Lower leg skin (tissue), 3 donors: ENCODE measurements around the gene GPR17.

Experiments used
- POLR2A ChIP-seq, 2 donors: fragments of 450-650 bp; IDR thresholded peaks; one replicate each; pipeline ENCODE4 v1.6.1; 2016 to 2017; ENCODE audit warnings: antibody characterized with exemption in 2 of 2, mild to moderate bottlenecking in 1 of 2, moderate library complexity in 1 of 2
- TF ChIP-seq, protein P1 (sequence below), 3 donors: fragments of 450-650 bp; IDR thresholded peaks; one replicate each; pipeline ENCODE4 v1.5.1; 2016; ENCODE audit warnings: antibody characterized with exemption in 3 of 3, mild to moderate bottlenecking in 3 of 3, moderate library complexity in 2 of 3

DNA sequence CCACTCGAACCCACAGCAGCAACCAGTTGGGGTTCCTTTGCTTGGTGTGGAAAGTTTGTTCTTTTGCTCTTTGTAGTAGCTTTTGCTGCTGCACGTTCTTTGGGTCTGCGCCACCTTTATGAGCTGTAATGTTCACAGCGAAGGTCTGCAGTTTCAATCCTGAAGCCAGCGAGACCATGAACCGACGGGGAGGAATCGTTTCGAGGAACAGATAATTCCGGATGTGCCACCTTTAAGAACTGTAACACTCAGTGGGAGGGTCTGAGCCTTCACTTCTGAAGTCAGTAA lies 14.3 kb downstream of the GPR17 start:
- TF ChIP-seq POLR2A (IDR thresholded peaks at IDR 0.05): no peak
- TF ChIP-seq, protein P1, sequence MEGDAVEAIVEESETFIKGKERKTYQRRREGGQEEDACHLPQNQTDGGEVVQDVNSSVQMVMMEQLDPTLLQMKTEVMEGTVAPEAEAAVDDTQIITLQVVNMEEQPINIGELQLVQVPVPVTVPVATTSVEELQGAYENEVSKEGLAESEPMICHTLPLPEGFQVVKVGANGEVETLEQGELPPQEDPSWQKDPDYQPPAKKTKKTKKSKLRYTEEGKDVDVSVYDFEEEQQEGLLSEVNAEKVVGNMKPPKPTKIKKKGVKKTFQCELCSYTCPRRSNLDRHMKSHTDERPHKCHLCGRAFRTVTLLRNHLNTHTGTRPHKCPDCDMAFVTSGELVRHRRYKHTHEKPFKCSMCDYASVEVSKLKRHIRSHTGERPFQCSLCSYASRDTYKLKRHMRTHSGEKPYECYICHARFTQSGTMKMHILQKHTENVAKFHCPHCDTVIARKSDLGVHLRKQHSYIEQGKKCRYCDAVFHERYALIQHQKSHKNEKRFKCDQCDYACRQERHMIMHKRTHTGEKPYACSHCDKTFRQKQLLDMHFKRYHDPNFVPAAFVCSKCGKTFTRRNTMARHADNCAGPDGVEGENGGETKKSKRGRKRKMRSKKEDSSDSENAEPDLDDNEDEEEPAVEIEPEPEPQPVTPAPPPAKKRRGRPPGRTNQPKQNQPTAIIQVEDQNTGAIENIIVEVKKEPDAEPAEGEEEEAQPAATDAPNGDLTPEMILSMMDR (IDR thresholded peaks at IDR 0.05): no peak
